Mesenteric fat pad (tissue), 1 donor: ENCODE results near the gene SNAP25. TPM values are rescaled to one million over a fixed set of nuclear protein-coding genes. Genes with fewer than 3 reads are reported as not detected.

Source experiments
- DNase-seq: peaks from one replicate; pipeline ENCODE4 v3.0.0-alpha.2; 2020; ENCODE audit warnings: low spot score
- total RNA-seq: library from RNA; stranded (reverse); fragmentation: NEBNext Ultra II Directional; extraction: Animal tissue kit (Norgen Biotek cat#: 25700); gene quantifications from one replicate; pipeline ENCODE4 v1.2.1, GENCODE V29; 2021
- donor health status: DM: yes; HTN: yes; CAD: no.

Gene SNAP25
- total RNA-seq, 1 donor from 2014 or later: 0.29 TPM

- DNase-seq: no peak
Measured at GRCh38 chr20:10328897-10329255, 110.2 kb downstream of the SNAP25 start.

- DNase-seq: no peak
Measured at GRCh38 chr20:10329387-10330005, 110.9 kb downstream of the SNAP25 start.

- no peak for DNase-seq
Measured at GRCh38 chr20:10330071-10330470, 111.4 kb downstream of the SNAP25 start.

GRCh38 chr20:10332656-10333415, 114.2 kb downstream of the SNAP25 start:
- DNase-seq: no peak

GRCh38 chr20:10336959-10337729, 118.5 kb downstream of the SNAP25 start:
- no peak for DNase-seq

- DNase-seq: no peak
Measured at GRCh38 chr20:10338426-10339180, 120.0 kb downstream of the SNAP25 start.

GRCh38 chr20:10339609-10340008, 121.0 kb downstream of the SNAP25 start:
- no peak for DNase-seq

- no peak for DNase-seq
Measured at GRCh38 chr20:10342152-10342551, 123.5 kb downstream of the SNAP25 start.

GRCh38 chr20:10344953-10345352, 126.3 kb downstream of the SNAP25 start:
- DNase-seq: no peak

GRCh38 chr20:10347086-10347880, 128.7 kb downstream of the SNAP25 start:
- no peak for DNase-seq

GRCh38 chr20:10349118-10349517, 130.5 kb downstream of the SNAP25 start:
- no peak for DNase-seq

- DNase-seq: no peak
Measured at GRCh38 chr20:10350188-10350842, 131.7 kb downstream of the SNAP25 start.

- no peak for DNase-seq
Measured at GRCh38 chr20:10352934-10353824, 134.5 kb downstream of the SNAP25 start.

GRCh38 chr20:10356628-10357027, 138.0 kb downstream of the SNAP25 start:
- no peak for DNase-seq

Other genes with a start within 250 kb of the SNAP25 start
- 4.9 TPM for gene ANKEF1, start 183.8 kb upstream of the SNAP25 start, total RNA-seq
- gene MKKS, start 215.4 kb downstream of the SNAP25 start, total RNA-seq: 14.4 TPM
- gene SLX4IP, start 216.5 kb downstream of the SNAP25 start, total RNA-seq: 3.0 TPM